RWPE2 (cell line): ENCODE data around the gene TAS2R60.

Experiments used
- ATAC-seq: fragments of 200-7000 bp; cut with Tn5 transposase; 3 replicates; pipeline ENCODE4 v1.9.1; 2021; ENCODE audit warnings: low read depth
- DNase-seq: peaks from one replicate; pipeline ENCODE4 v3.0.0-alpha.2; 2020; ENCODE audit warnings: low spot score
- H3K27ac ChIP-seq: fragments of 450-650 bp; 2 replicates; pipeline ENCODE4 v1.5.1; 2017; ENCODE audit warnings: mild to moderate bottlenecking; ENCODE audit not compliant: poor library complexity, severe bottlenecking
- H3K27me3 ChIP-seq: fragments of 250-450 bp; sonication (Bioruptor Pico); 2 replicates; pipeline ENCODE4 v1.5.1; 2021; ENCODE audit warnings: mild to moderate bottlenecking, moderate library complexity; ENCODE audit not compliant: insufficient read depth, poor library complexity, severe bottlenecking
- H3K36me3 ChIP-seq: fragments of 250-450 bp; sonication (Bioruptor Pico); 2 replicates; pipeline ENCODE4 v1.5.1; 2020; ENCODE audit warnings: low read depth, mild to moderate bottlenecking, moderate library complexity
- H3K4me1 ChIP-seq: fragments of 250-450 bp; sonication (Bioruptor Pico); 2 replicates; pipeline ENCODE4 v1.5.1; 2021; ENCODE audit warnings: mild to moderate bottlenecking, moderate library complexity; ENCODE audit not compliant: insufficient read depth, poor library complexity, severe bottlenecking
- H3K4me3 ChIP-seq: fragments of 250-450 bp; sonication (Bioruptor Pico); 2 replicates; pipeline ENCODE4 v1.5.1; 2021; ENCODE audit warnings: mild to moderate bottlenecking, moderate library complexity; ENCODE audit not compliant: severe bottlenecking
- H3K9me3 ChIP-seq: fragments of 250-450 bp; sonication (Bioruptor Pico); 2 replicates; pipeline ENCODE4 v1.5.1; 2021; ENCODE audit warnings: mild to moderate bottlenecking, moderate library complexity; ENCODE audit not compliant: severe bottlenecking
- TF ChIP-seq, protein P1 (sequence below): fragments of 450-650 bp; IDR thresholded peaks from one replicate; pipeline ENCODE4 v1.5.1; 2017; ENCODE audit warnings: mild to moderate bottlenecking, moderate library complexity; ENCODE audit not compliant: poor library complexity, severe bottlenecking

TAS2R60 gene

DNA sequence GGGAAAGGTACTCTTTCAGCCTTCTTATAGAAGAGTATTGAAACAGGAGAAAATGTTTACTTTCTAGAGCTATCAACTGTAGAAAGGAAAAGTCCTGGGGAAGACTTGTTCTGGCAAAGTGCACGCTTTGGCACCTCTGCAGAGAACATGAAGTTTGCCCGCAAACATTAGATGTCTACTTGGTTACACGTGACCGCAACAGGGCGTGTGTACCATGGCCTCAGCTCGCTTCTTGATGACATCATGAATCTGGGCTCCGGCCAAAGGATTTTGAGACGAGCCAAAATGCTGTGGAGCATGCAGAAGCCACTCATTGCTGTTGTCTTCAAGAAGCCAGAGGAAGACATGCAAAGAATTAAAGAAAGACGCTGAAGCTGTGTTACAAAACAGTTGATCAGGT, 8.6 kb upstream of the TAS2R60 start:
- TF ChIP-seq, protein P1, sequence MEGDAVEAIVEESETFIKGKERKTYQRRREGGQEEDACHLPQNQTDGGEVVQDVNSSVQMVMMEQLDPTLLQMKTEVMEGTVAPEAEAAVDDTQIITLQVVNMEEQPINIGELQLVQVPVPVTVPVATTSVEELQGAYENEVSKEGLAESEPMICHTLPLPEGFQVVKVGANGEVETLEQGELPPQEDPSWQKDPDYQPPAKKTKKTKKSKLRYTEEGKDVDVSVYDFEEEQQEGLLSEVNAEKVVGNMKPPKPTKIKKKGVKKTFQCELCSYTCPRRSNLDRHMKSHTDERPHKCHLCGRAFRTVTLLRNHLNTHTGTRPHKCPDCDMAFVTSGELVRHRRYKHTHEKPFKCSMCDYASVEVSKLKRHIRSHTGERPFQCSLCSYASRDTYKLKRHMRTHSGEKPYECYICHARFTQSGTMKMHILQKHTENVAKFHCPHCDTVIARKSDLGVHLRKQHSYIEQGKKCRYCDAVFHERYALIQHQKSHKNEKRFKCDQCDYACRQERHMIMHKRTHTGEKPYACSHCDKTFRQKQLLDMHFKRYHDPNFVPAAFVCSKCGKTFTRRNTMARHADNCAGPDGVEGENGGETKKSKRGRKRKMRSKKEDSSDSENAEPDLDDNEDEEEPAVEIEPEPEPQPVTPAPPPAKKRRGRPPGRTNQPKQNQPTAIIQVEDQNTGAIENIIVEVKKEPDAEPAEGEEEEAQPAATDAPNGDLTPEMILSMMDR = no peak
- ATAC-seq = peak; percentile 38; the same call in 2 of the 3 replicates
- Histone ChIP-seq H3K4me1 (peaks cover 29% of the 10 kb centered on the region), H3K9me3 (no peaks in the 10 kb centered on the region), H3K4me3 (no peak overlapping the region), H3K27ac (no peak overlapping the region), H3K27me3 (no peaks in the 10 kb centered on the region), H3K36me3 (no peaks in the 10 kb centered on the region)
- no peak for DNase-seq

DNA sequence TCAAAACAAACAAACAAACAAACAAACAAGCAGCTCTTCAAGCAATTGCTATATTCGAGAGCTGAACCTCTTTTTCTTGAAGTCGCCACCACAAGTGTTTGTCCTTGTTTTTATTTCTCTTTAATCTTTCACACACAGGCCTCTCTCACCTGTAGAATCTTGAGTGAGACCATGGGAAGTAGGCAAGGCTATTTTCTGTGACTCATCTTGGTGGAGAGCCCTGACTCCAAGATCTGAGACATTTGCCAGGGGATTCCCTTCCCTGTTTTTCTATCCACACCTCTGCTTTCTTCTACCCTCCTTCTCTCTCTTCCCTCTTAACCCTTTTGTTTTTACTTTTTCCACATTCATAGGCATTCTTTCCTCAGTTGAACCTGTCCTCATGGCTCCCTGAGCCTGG, 8.0 kb upstream of the TAS2R60 start:
- Histone ChIP-seq H3K4me1 (peaks cover 23% of the 10 kb centered on the region), H3K4me3 (no peak overlapping the region), H3K27ac (no peak overlapping the region), H3K27me3 (no peaks in the 10 kb centered on the region), H3K9me3 (no peaks in the 10 kb centered on the region), H3K36me3 (no peaks in the 10 kb centered on the region)
- TF ChIP-seq, protein P1 = no peak
- no peak for DNase-seq
- ATAC-seq = peak; percentile 57; the same call in 1 of the 3 replicates

DNA sequence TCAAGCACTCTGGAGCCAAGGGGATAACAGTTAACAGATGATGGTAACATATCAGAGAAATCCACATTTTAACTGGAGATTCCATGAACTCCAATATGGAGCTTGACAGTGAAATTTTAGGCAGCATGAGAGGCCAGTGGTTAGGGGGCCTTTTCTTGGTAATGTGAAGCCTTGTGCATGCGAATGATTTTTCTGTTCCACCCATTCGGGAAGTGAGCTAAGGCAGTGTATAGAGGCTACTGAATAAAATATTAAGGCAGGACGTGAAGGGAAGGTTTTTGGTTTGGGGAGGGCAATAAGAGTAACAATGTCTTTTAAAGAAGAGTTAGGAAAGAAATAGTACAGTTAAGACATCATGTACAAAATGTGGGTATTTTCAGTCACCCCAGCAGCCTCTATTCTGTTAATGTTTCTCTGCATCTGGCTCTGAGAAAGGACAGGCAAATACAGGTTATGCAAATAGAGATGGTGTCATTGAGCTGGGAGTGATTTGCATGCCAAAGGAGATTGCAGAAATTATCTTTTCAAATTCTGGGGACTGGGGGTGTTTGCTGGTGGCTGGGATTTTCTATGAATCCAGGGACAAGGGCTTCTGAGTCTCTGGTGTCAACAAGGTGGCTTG, 6.8 kb upstream of the TAS2R60 start:
- Histone ChIP-seq H3K4me1 (peaks cover 13% of the 10 kb centered on the region), H3K9me3 (no peaks in the 10 kb centered on the region), H3K36me3 (no peaks in the 10 kb centered on the region), H3K27ac (no peak overlapping the region), H3K27me3 (no peaks in the 10 kb centered on the region), H3K4me3 (no peak overlapping the region)
- TF ChIP-seq, protein P1 = no peak
- ATAC-seq (no peak), DNase-seq (no peak)

DNA sequence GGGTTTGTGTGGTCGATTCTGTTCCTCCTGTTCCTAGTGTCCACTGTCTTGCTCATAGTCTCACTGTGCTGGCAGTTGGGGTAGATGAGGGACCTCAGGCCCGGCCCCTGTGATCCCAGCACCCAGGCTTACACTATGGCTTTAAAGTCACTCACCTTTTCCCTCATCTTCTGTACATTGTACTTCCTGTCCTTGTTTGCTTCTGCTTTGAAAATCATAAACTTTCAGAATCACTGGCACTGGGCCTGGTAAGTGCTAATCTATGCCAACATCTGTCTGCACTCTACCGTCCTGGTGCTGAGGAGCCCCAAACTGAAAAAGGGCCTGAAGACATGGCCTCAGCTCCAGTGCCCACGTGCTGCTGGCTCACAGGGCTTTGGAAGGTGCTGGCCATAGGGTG, 5.7 kb upstream of the TAS2R60 start:
- Histone ChIP-seq H3K9me3 (no peaks in the 10 kb centered on the region), H3K4me3 (no peak overlapping the region), H3K27ac (no peak overlapping the region), H3K4me1 (peaks cover 13% of the 10 kb centered on the region), H3K27me3 (no peaks in the 10 kb centered on the region), H3K36me3 (no peaks in the 10 kb centered on the region)
- DNase-seq (no peak), ATAC-seq (no peak)
- TF ChIP-seq, protein P1 = no peak

DNA sequence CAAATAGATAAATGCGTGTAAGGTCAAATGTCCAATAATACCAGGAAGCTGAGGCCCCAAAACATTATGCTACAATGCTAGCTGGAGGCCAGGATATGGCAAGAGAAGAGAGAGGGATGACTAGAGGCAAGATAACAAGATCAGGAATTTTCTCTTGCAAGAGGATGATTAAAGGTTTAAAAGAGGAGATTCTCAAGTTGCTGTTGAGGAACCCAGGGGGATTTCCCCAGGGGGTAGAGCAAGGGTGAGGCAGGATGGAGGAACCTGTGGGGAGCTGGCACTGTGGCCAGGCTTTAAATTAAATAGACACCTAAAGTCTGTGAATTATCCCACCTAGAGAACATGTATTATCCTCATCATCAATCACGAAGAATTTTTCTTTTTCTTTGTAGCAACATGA, 3.4 kb upstream of the TAS2R60 start:
- H3K27me3 ChIP-seq = no peaks in the 10 kb centered on the region
- peaks cover 7% of the 10 kb centered on the region for H3K4me1 ChIP-seq
- no peaks in the 10 kb centered on the region for H3K36me3 ChIP-seq
- no peak overlapping the region for H3K27ac ChIP-seq
- DNase-seq = no peak
- ATAC-seq = no peak
- TF ChIP-seq, protein P1 = no peak
- H3K4me3 ChIP-seq = no peak overlapping the region
- H3K9me3 ChIP-seq = no peaks in the 10 kb centered on the region
